ENCODE measurements around the gene TMEM233. TPM values are rescaled to one million over a fixed set of nuclear protein-coding genes. Genes with fewer than 3 reads are reported as not detected.

Gene TMEM233
- total and polyA plus RNA-seq, 2 of the 8 experiments (the other 6 are each of a cell fraction or from before 2014, with no cell fraction given) = 0.09 TPM

DNA sequence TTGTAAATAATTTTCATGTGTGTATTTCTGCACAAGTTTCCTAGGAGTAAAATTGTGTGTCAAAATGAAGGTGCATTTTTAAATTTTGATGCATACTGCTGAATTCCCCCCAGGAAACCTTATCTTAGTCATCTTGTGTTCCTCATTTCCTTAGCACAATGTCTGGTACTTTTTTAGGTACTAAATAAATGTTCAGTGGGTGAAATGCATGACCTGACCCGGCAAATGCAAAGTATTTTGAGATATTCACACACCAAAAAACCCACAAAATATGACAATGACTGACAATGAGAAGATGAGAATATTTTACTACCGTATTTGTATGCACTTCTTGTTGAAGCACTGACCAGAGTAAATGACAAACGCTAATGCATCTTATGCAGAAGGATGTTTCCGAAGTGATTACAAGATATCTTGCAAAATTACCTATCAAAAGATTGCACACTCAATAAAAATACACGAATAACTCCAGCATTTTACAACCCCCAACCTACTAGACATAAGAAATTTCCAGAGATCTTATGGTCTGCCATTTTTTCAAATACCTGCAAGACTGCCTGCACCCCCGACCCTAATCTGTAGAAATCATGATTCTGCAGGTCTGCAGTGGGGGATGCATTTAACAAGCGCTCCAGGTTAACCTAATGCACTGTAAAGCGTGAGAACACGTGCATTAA is 73.5 kb downstream of the TMEM233 start (continued):
- TF ChIP-seq CHD7 (IDR thresholded peaks at IDR 0.05; ENCODE audit: insufficient replicate concordance, low read length) = no peak
- no peak for TF ChIP-seq TAF7 (optimal IDR thresholded peaks at IDR 0.05; ENCODE audit: borderline replicate concordance, low read depth, low read length)
- no peak for TF ChIP-seq SAP30 (IDR thresholded peaks at IDR 0.05; ENCODE audit: insufficient read depth, insufficient replicate concordance, low read length)
